H1 (cell line): ENCODE data around the gene BBX. TPM values are rescaled to one million over a fixed set of nuclear protein-coding genes. Genes with fewer than 3 reads are reported as not detected.

Source experiments
- CTCF ChIP-seq, 3 experiments: IDR thresholded peaks; 1 replicate in 2 of 3; 2 replicates in 1 of 3; pipeline versions ENCODE4 v1.5.1 to v1.6.1; 2011; ENCODE audit warnings: low read length in 3 of 3, mild to moderate bottlenecking in 3 of 3, inconsistent platforms in 2 of 3, low read depth in 1 of 3, moderate library complexity in 1 of 3; ENCODE audit not compliant: insufficient read depth in 1 of 3; ENCODE audit errors: control extremely low read depth in 1 of 3
- SP4 ChIP-seq: IDR thresholded peaks from 2 replicates; pipeline ENCODE4 v1.6.1; 2012; ENCODE audit warnings: low read length, inconsistent platforms
- polyA plus RNA-seq, 7 experiments: library from polyadenylated mRNA; depleted of rRNA in 3 of 7; stranded (reverse) in 5 of 7; unstranded in 2 of 7; fragments of >200 nt in 5 of 7; fragments of 200-250 nt in 2 of 7; gene quantifications; 1 replicate in 5 of 7; 2 replicates in 1 of 7; 4 replicates in 1 of 7; pipeline versions ENCODE4 v1.2.1 to v1.2.3, GENCODE V29; 2011 to 2013; ENCODE audit warnings: missing spikeins in 2 of 7, mixed read lengths in 2 of 7
- total RNA-seq: library from RNA; stranded (reverse); fragmentation: NEBNext Ultra II Directional; extraction: Animal tissue kit (Norgen Biotek cat#: 25700); gene quantifications from 2 replicates; pipeline ENCODE4 v1.2.1, GENCODE V29; 2021

The BBX gene
- total and polyA plus RNA-seq, 2 of the 8 experiments (the other 6 are each of a cell fraction or from before 2014, with no cell fraction given): 11.0 to 42.5 TPM

DNA sequence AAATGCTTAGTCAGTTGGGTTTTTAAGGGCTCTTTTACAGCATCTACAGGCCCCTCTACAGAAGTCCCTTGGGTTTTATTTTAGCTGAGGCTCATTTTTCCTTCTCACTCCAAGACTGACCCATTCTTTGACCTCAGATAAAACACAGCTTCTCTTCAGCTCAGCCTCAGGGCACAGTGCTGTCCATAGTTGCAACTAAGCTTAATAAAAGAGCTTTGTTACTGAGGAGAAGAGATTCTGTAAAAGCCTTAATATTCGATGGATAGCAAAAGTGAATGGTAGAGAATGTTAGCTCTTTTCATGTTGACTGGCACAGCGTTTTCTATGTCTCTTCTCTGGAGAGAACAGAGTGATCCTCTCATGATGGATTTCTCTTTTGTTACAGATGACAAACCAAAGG lies 277.9 kb downstream of the BBX start (continued):
- TF ChIP-seq CTCF (IDR thresholded peaks at IDR 0.05; ENCODE audit: control extremely low read depth in 1 of 3, insufficient read depth in 1 of 3, low read depth in 1 of 3, low read length in 3 of 3) (no peak), SP4 (no peak)
